DOHH2 (cell line): ENCODE results near the gene ST6GALNAC6.

Source experiments
- CTCF ChIP-seq: fragments of 200-600 bp; sonication (generic); IDR thresholded peaks from one replicate; pipeline ENCODE4 v1.5.1; 2014; ENCODE audit warnings: antibody characterized with exemption, mild to moderate bottlenecking, low read depth, low read length; ENCODE audit not compliant: poor library complexity, severe bottlenecking
- EZH2phosphoT487 ChIP-seq: fragments of 200-600 bp; sonication (generic); IDR thresholded peaks from 2 replicates; pipeline ENCODE4 v1.6.1; 2017; ENCODE audit warnings: borderline replicate concordance, mild to moderate bottlenecking, antibody characterized with exemption, low read length, moderate library complexity, mixed read lengths

GRCh38 chr9:127915325-127915752, 15.9 kb upstream of the ST6GALNAC6 start:
- TF ChIP-seq CTCF (no peak), EZH2phosphoT487 (no peak)
